H1 (cell line): ENCODE data around the gene INTS1.

Source experiments
- CTCF ChIP-seq, 3 experiments: IDR thresholded peaks; 1 replicate in 2 of 3; 2 replicates in 1 of 3; pipeline versions ENCODE4 v1.5.1 to v1.6.1; 2011; ENCODE audit warnings: low read length in 3 of 3, mild to moderate bottlenecking in 3 of 3, inconsistent platforms in 2 of 3, low read depth in 1 of 3, moderate library complexity in 1 of 3; ENCODE audit not compliant: insufficient read depth in 1 of 3; ENCODE audit errors: control extremely low read depth in 1 of 3
- POLR2A ChIP-seq, 2 experiments: IDR thresholded peaks; 1 replicate in 1 of 2; 2 replicates in 1 of 2; pipeline ENCODE4 v1.6.1; 2011; ENCODE audit warnings: low read depth in 2 of 2, low read length in 2 of 2, mild to moderate bottlenecking in 2 of 2; ENCODE audit errors: control extremely low read depth in 1 of 2
- RFX5 ChIP-seq: IDR thresholded peaks from 2 replicates; pipeline ENCODE4 v1.6.1; 2011; ENCODE audit warnings: low read depth, low read length, improper control_type of control experiment, borderline replicate concordance

- TF ChIP-seq CTCF (IDR thresholded peaks at IDR 0.05; ENCODE audit: control extremely low read depth in 1 of 3, insufficient read depth in 1 of 3, low read depth in 1 of 3, low read length in 3 of 3) (no peak), POLR2A (IDR thresholded peaks at IDR 0.05; ENCODE audit: control extremely low read depth in 1 of 2, low read depth in 2 of 2, low read length in 2 of 2) (no peak), RFX5 (no peak)
Observed at GRCh38 chr7:1446620-1447032, 57.6 kb downstream of the INTS1 start.
